Measurements from ENCODE around the gene PRADC1.

PRADC1 gene

DNA sequence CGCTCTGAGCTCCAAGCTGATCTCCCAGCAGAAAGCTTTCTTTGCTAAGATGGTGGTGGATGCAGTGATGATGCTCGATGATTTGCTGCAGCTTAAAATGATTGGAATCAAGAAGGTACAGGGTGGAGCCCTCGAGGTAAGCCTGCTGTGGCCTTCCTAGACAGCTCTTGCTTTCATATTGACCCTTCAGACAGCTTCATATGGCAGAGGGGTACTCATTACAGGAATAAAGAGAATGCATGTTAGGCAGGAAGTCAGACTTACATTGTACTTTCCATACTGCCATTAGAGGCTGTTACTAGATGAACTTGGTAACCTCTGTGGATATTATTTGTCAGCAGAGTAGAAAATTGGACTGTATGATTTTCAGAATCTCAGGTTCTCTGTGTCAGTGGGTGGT lies 11.5 kb upstream of the PRADC1 start:
- no peak for TF ChIP-seq EGR1 (IDR thresholded peaks at IDR 0.05)

- no peak for TF ChIP-seq USF1 (IDR thresholded peaks at IDR 0.05)
- TF ChIP-seq TAF1 (IDR thresholded peaks at IDR 0.05; ENCODE audit: low read depth): no peak
- TF ChIP-seq RAD21 (IDR thresholded peaks at IDR 0.05; ENCODE audit: low read depth): no peak
- TF ChIP-seq, protein P1, sequence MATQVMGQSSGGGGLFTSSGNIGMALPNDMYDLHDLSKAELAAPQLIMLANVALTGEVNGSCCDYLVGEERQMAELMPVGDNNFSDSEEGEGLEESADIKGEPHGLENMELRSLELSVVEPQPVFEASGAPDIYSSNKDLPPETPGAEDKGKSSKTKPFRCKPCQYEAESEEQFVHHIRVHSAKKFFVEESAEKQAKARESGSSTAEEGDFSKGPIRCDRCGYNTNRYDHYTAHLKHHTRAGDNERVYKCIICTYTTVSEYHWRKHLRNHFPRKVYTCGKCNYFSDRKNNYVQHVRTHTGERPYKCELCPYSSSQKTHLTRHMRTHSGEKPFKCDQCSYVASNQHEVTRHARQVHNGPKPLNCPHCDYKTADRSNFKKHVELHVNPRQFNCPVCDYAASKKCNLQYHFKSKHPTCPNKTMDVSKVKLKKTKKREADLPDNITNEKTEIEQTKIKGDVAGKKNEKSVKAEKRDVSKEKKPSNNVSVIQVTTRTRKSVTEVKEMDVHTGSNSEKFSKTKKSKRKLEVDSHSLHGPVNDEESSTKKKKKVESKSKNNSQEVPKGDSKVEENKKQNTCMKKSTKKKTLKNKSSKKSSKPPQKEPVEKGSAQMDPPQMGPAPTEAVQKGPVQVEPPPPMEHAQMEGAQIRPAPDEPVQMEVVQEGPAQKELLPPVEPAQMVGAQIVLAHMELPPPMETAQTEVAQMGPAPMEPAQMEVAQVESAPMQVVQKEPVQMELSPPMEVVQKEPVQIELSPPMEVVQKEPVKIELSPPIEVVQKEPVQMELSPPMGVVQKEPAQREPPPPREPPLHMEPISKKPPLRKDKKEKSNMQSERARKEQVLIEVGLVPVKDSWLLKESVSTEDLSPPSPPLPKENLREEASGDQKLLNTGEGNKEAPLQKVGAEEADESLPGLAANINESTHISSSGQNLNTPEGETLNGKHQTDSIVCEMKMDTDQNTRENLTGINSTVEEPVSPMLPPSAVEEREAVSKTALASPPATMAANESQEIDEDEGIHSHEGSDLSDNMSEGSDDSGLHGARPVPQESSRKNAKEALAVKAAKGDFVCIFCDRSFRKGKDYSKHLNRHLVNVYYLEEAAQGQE (IDR thresholded peaks at IDR 0.05; ENCODE audit: low read depth): no peak
- TF ChIP-seq, protein P2, sequence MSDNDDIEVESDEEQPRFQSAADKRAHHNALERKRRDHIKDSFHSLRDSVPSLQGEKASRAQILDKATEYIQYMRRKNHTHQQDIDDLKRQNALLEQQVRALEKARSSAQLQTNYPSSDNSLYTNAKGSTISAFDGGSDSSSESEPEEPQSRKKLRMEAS (IDR thresholded peaks at IDR 0.05): no peak
- no peak for TF ChIP-seq CEBPB (IDR thresholded peaks at IDR 0.05)
- TF ChIP-seq EP300 (IDR thresholded peaks at IDR 0.05; ENCODE audit: borderline replicate concordance): no peak
- TF ChIP-seq EGR1 (IDR thresholded peaks at IDR 0.05): no peak
- no peak for TF ChIP-seq ZBTB7A (IDR thresholded peaks at IDR 0.05; ENCODE audit: low read depth)
- TF ChIP-seq TEAD4 (IDR thresholded peaks at IDR 0.05): no peak
- TF ChIP-seq NFIC (IDR thresholded peaks at IDR 0.05): no peak
These were observed 11.0 kb upstream of the PRADC1 start for GRCh38 chr2:73243884-73244570.

DNA sequence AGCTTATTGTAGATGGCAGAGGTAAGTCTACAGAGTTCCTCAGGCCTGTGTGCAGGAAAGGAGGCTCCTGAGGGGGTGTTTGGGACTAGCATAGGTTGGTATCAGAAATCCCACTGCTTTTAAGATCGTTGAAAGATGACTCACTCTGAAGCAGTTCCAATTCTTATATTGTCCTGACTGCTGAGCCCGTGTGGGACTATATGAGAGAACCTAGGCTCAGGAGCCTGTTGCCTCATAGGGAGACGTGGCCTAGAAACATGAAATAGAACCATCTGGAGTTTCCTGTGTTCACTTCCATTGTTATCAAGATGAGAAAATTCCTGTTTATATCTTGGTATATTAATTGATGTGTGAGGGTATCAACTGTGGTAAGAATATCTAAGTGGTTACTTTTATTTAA lies 6.7 kb upstream of the PRADC1 start:
- no peak for TF ChIP-seq NFIC (IDR thresholded peaks at IDR 0.05)
- TF ChIP-seq TCF12 (IDR thresholded peaks at IDR 0.05; ENCODE audit: low read depth): no peak
- no peak for TF ChIP-seq TEAD4 (IDR thresholded peaks at IDR 0.05)
- TF ChIP-seq EP300 (IDR thresholded peaks at IDR 0.05; ENCODE audit: borderline replicate concordance): no peak
- TF ChIP-seq USF1 (IDR thresholded peaks at IDR 0.05): no peak
- TF ChIP-seq, protein P1 (IDR thresholded peaks at IDR 0.05; ENCODE audit: low read depth): no peak
- no peak for TF ChIP-seq RAD21 (IDR thresholded peaks at IDR 0.05; ENCODE audit: low read depth)
- TF ChIP-seq, protein P2 (IDR thresholded peaks at IDR 0.05): no peak
- no peak for TF ChIP-seq ZBTB7A (IDR thresholded peaks at IDR 0.05; ENCODE audit: low read depth)
- no peak for TF ChIP-seq FOXM1 (IDR thresholded peaks at IDR 0.05; ENCODE audit: borderline replicate concordance, low read depth)
- no peak for TF ChIP-seq CEBPB (IDR thresholded peaks at IDR 0.05)
- TF ChIP-seq TAF1 (IDR thresholded peaks at IDR 0.05; ENCODE audit: low read depth): no peak
- TF ChIP-seq EGR1 (IDR thresholded peaks at IDR 0.05): no peak
- no peak for TF ChIP-seq YY1 (IDR thresholded peaks at IDR 0.05; ENCODE audit: low read depth)
- TF ChIP-seq CREB1 (IDR thresholded peaks at IDR 0.05; ENCODE audit: low read depth): no peak

GRCh38 chr2:73238976-73239375 lies 5.9 kb upstream of the PRADC1 start:
- TF ChIP-seq, protein P2 (IDR thresholded peaks at IDR 0.05): no peak
- TF ChIP-seq NFIC (IDR thresholded peaks at IDR 0.05) (no peak), RAD21 (IDR thresholded peaks at IDR 0.05; ENCODE audit: low read depth) (no peak), TAF1 (IDR thresholded peaks at IDR 0.05; ENCODE audit: low read depth) (no peak), CREB1 (IDR thresholded peaks at IDR 0.05; ENCODE audit: low read depth) (no peak), TCF12 (IDR thresholded peaks at IDR 0.05; ENCODE audit: low read depth) (no peak), EP300 (IDR thresholded peaks at IDR 0.05; ENCODE audit: borderline replicate concordance) (no peak)

DNA sequence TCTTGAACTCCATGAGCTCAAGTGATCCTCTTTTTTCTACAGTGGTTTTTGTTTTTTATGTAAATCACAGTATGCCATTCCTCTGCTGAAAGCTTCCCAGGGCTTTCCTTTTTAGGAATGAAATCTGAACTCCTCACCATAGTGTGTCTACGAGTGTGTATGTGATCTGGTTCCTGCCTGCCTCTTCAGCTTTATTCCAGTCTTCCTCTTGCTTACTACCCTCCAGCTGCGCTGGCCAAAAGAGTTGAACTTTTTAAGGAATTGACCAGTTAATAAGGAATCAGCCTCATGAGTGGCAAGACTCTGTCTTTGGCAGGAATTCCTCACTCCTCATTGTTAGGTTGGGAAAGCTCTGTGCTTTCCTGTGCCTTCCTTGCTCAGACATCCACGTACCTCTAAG lies 5.1 kb upstream of the PRADC1 start:
- no peak for TF ChIP-seq TAF1 (IDR thresholded peaks at IDR 0.05; ENCODE audit: low read depth)
- no peak for TF ChIP-seq NFIC (IDR thresholded peaks at IDR 0.05)
- no peak for TF ChIP-seq CREB1 (IDR thresholded peaks at IDR 0.05; ENCODE audit: low read depth)
- no peak for TF ChIP-seq FOXM1 (IDR thresholded peaks at IDR 0.05; ENCODE audit: borderline replicate concordance, low read depth)
- no peak for TF ChIP-seq ZBTB7A (IDR thresholded peaks at IDR 0.05; ENCODE audit: low read depth)
- no peak for TF ChIP-seq RAD21 (IDR thresholded peaks at IDR 0.05; ENCODE audit: low read depth)
- no peak for TF ChIP-seq TEAD4 (IDR thresholded peaks at IDR 0.05)
- TF ChIP-seq EGR1 (IDR thresholded peaks at IDR 0.05): no peak
- no peak for TF ChIP-seq USF1 (IDR thresholded peaks at IDR 0.05)
